NCI-H2171 (cell line): ENCODE results near the gene MCM9.

Experiments used
- DNase-seq: peaks from one replicate; lab custom pipeline; 2025; lab: John Stamatoyannopoulos, UW

The MCM9 gene

GRCh38 chr6:118934461-118935330 lies at the start of gene MCM9:
Gene MCM9, minus strand, starts transcription at chr6:118935159. Its CDS starts 3,436 bp downstream, at chr6:118931723.
- peak; percentile 92 for DNase-seq

- DNase-seq = no peak
These were observed 49.4 kb upstream of the MCM9 start for GRCh38 chr6:118984342-118984741.

- DNase-seq = no peak
These were observed 47.6 kb upstream of the MCM9 start for GRCh38 chr6:118982575-118982911.

- peak; percentile 18 for DNase-seq
These were observed 47.1 kb upstream of the MCM9 start for GRCh38 chr6:118981884-118982574.

- no peak for DNase-seq
These were observed 45.1 kb upstream of the MCM9 start for GRCh38 chr6:118980063-118980462.

GRCh38 chr6:118974790-118975189 lies 39.8 kb upstream of the MCM9 start:
- no peak for DNase-seq

- DNase-seq = no peak
These were observed 36.7 kb upstream of the MCM9 start for GRCh38 chr6:118971682-118972081.

- DNase-seq = no peak
These were observed 35.9 kb upstream of the MCM9 start for GRCh38 chr6:118970866-118971265.

- DNase-seq = no peak
These were observed 33.5 kb upstream of the MCM9 start for GRCh38 chr6:118968416-118968815.

- no peak for DNase-seq
These were observed 32.3 kb upstream of the MCM9 start for GRCh38 chr6:118967239-118967638.

GRCh38 chr6:118965843-118966370 lies 30.9 kb upstream of the MCM9 start:
- no peak for DNase-seq

GRCh38 chr6:118965371-118965770 lies 30.4 kb upstream of the MCM9 start:
- DNase-seq = no peak

- no peak for DNase-seq
These were observed 28.0 kb upstream of the MCM9 start for GRCh38 chr6:118963003-118963402.

GRCh38 chr6:118959903-118960302 lies 24.9 kb upstream of the MCM9 start:
- DNase-seq = no peak

- no peak for DNase-seq
These were observed 18.4 kb upstream of the MCM9 start for GRCh38 chr6:118953391-118953790.

GRCh38 chr6:118952683-118953082 lies 17.7 kb upstream of the MCM9 start:
- DNase-seq = no peak

GRCh38 chr6:118945217-118945616 lies 10.3 kb upstream of the MCM9 start:
- no peak for DNase-seq

GRCh38 chr6:118940770-118941169 lies 5.8 kb upstream of the MCM9 start:
- no peak for DNase-seq

GRCh38 chr6:118939683-118940082 lies 4.7 kb upstream of the MCM9 start:
- no peak for DNase-seq

GRCh38 chr6:118935978-118936703 lies 1.2 kb upstream of the MCM9 start:
- DNase-seq = no peak

GRCh38 chr6:118935331-118935668 lies 341 bp upstream of the MCM9 start:
- no peak for DNase-seq

GRCh38 chr6:118933855-118934460 lies 1.0 kb downstream of the MCM9 start:
- no peak for DNase-seq
